BLaER1 (cell line): ENCODE measurements around the gene BCL11B.

ENCODE experiments used
- H3K27ac ChIP-seq: shearing (Covaris generic); formaldehyde crosslinking; 2 replicates; pipeline ENCODE4 v1.8.1; 2022
- H3K27me3 ChIP-seq: shearing (Covaris generic); formaldehyde crosslinking; 2 replicates; pipeline ENCODE4 v1.8.1; 2022
- H3K36me3 ChIP-seq: shearing (Covaris generic); formaldehyde crosslinking; 2 replicates; pipeline ENCODE4 v1.8.1; 2022
- H3K4me1 ChIP-seq: shearing (Covaris generic); formaldehyde crosslinking; 2 replicates; pipeline ENCODE4 v1.8.1; 2022
- H3K4me2 ChIP-seq: shearing (Covaris generic); formaldehyde crosslinking; 2 replicates; pipeline ENCODE4 v1.8.1; 2022
- H3K4me3 ChIP-seq: shearing (Covaris generic); formaldehyde crosslinking; 2 replicates; pipeline ENCODE4 v1.8.1; 2022
- H3K9ac ChIP-seq: shearing (Covaris generic); formaldehyde crosslinking; 2 replicates; pipeline ENCODE4 v1.8.1; 2022
- H3K9me3 ChIP-seq: shearing (Covaris generic); formaldehyde crosslinking; 2 replicates; pipeline ENCODE4 v1.8.1; 2022
- H4K20me1 ChIP-seq: shearing (Covaris generic); formaldehyde crosslinking; 2 replicates; pipeline ENCODE4 v1.8.1; 2022
- Cebpa-rat ChIP-seq: shearing (Covaris generic); IDR thresholded peaks from 2 replicates; pipeline ENCODE4 v1.8.1; 2022

The BCL11B gene

GRCh38 chr14:99242238-99242637 lies 29.8 kb downstream of the BCL11B start:
- Histone ChIP-seq H3K9me3 (no peaks in the 10 kb centered on the region), H3K36me3 (peaks cover 17% of the 10 kb centered on the region; the same call in 1 of the 2 replicates), H3K4me3 (no peak overlapping the region), H4K20me1 (peaks cover 100% of the 10 kb centered on the region), H3K4me2 (peak overlapping the region; percentile 61), H3K9ac (no peak overlapping the region; the same call in 1 of the 2 replicates), H3K27ac (peak overlapping the region; percentile 29; the same call in 1 of the 2 replicates), H3K4me1 (peaks cover 85% of the 10 kb centered on the region), H3K27me3 (peaks cover 27% of the 10 kb centered on the region)
- no peak for TF ChIP-seq Cebpa-rat

DNA sequence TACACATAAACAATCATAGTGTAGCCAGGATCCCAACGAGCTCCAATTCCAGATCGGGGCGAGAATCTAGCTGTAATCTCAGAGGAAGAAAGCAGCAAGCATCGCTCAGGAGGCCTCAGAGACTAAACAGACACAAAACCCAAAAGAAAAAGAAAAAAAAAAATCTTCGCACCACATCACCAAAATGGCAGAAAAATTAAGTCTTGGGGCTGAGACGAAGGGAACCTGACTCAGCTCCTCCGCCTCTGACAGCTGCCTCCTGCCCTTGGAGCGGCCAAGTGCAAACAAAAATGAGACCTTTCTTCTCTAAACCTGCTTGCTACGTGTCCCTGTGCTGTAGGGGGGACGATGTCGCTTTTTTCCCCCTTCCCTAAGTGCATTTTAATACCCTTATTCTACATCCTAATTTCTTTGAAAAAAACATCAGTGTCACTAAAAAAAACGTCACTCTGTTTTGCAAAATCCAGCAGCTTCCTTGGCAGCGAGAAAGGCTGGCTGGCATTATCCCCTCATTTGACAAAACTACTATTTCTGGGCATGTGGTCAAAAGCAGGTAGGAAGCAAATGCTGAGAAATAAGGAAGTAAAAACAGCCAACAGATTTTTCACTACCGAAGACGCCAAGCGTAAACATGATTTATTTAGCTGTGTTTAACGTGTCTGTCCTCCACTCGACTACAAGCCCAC lies 30.5 kb downstream of the BCL11B start:
- peaks cover 17% of the 10 kb centered on the region; the same call in 1 of the 2 replicates for H3K36me3 ChIP-seq
- TF ChIP-seq Cebpa-rat, result no peak
- H3K4me3 ChIP-seq, result no peak overlapping the region
- peak overlapping the region; percentile 61 for H3K4me2 ChIP-seq
- peak overlapping the region; percentile 29; the same call in 1 of the 2 replicates for H3K27ac ChIP-seq
- no peaks in the 10 kb centered on the region for H3K9me3 ChIP-seq
- H3K9ac ChIP-seq, result no peak overlapping the region; the same call in 1 of the 2 replicates
- H3K27me3 ChIP-seq, result peaks cover 19% of the 10 kb centered on the region
- peaks cover 85% of the 10 kb centered on the region for H3K4me1 ChIP-seq
- H4K20me1 ChIP-seq, result peaks cover 100% of the 10 kb centered on the region

DNA sequence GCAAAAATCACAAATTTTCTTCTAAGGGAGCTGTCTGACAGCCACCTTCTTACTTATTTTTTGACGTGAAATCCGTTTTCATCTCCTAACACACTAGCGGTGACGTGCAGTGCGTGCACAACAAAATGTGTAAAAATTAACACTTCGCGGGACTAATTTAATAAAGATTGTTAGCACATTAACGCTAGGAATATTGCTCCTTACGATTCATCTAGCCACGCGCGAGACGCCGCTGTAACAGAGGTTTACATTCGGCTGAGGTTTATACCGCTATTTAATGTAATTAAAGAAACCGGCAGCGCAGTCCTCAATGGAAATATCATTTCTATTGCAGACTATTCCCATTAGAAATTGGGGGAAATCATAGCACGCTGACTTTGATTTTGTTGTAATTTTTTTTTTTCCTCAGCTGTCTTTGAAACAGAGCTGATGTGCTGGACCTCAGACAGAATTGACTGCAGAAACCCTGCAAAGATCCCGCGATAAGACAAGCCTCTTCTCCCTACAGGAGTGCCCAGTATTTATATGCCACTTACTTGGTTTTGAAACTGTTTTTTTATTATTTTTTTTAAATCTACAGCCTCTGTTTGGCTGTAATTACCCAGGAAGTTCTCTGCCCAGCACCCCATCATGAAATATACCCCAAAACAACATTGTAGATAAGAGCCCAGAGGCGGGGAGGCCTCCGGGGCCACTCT lies 31.2 kb downstream of the BCL11B start:
- TF ChIP-seq Cebpa-rat, result no peak
- H3K27ac ChIP-seq, result no peak overlapping the region
- H3K9ac ChIP-seq, result no peak overlapping the region
- no peaks in the 10 kb centered on the region for H3K9me3 ChIP-seq
- H3K27me3 ChIP-seq, result peaks cover 12% of the 10 kb centered on the region
- no peak overlapping the region for H3K4me3 ChIP-seq
- H3K4me1 ChIP-seq, result peaks cover 85% of the 10 kb centered on the region
- peak overlapping the region; percentile 61; the same call in 1 of the 2 replicates for H3K4me2 ChIP-seq
- H4K20me1 ChIP-seq, result peaks cover 100% of the 10 kb centered on the region
- H3K36me3 ChIP-seq, result peaks cover 17% of the 10 kb centered on the region; the same call in 1 of the 2 replicates

GRCh38 chr14:99239661-99240092 lies 32.3 kb downstream of the BCL11B start:
- peaks cover 100% of the 10 kb centered on the region for H4K20me1 ChIP-seq
- no peak overlapping the region for H3K4me3 ChIP-seq
- H3K27ac ChIP-seq, result no peak overlapping the region
- H3K4me2 ChIP-seq, result peak overlapping the region; percentile 52
- no peaks in the 10 kb centered on the region for H3K9me3 ChIP-seq
- H3K9ac ChIP-seq, result no peak overlapping the region
- TF ChIP-seq Cebpa-rat, result no peak
- peaks cover 83% of the 10 kb centered on the region for H3K4me1 ChIP-seq
- H3K27me3 ChIP-seq, result peaks cover 1% of the 10 kb centered on the region; the same call in 1 of the 2 replicates
- H3K36me3 ChIP-seq, result peaks cover 17% of the 10 kb centered on the region; the same call in 1 of the 2 replicates

GRCh38 chr14:99238216-99238615 lies 33.8 kb downstream of the BCL11B start:
- H3K36me3 ChIP-seq, result peaks cover 17% of the 10 kb centered on the region; the same call in 1 of the 2 replicates
- TF ChIP-seq Cebpa-rat, result no peak
- H3K4me3 ChIP-seq, result no peak overlapping the region
- H3K27ac ChIP-seq, result no peak overlapping the region
- H3K27me3 ChIP-seq, result no peaks in the 10 kb centered on the region
- no peak overlapping the region for H3K9ac ChIP-seq
- no peak overlapping the region for H3K4me2 ChIP-seq
- H3K4me1 ChIP-seq, result peaks cover 85% of the 10 kb centered on the region
- no peaks in the 10 kb centered on the region for H3K9me3 ChIP-seq
- peaks cover 100% of the 10 kb centered on the region for H4K20me1 ChIP-seq

DNA sequence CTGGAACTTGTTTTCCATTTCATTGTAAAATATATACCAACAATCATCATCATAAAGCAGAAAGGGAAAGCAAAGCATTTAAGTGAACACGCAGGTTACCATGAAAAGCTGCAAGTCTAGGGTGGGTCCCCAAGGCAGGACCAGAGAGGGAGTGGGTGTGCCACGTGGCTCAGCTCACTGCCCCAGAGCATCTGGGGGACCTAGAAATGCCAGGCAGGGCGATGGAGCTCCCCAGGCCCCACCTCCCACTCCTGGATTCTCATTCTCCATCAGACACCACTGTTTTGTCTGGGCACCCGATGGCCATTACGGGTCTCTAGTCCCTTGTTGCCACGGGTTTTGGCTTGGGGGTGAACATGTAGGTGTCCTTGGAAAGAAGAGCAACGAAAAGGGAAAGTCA lies 34.7 kb downstream of the BCL11B start:
- peaks cover 100% of the 10 kb centered on the region for H4K20me1 ChIP-seq
- peaks cover 85% of the 10 kb centered on the region for H3K4me1 ChIP-seq
- H3K4me2 ChIP-seq, result 0 out of 2 replicates have a peak overlapping the region, but pooled peaks have one; percentile 4
- no peaks in the 10 kb centered on the region for H3K27me3 ChIP-seq
- H3K4me3 ChIP-seq, result no peak overlapping the region
- no peak for TF ChIP-seq Cebpa-rat
- no peaks in the 10 kb centered on the region for H3K9me3 ChIP-seq
- peaks cover 17% of the 10 kb centered on the region; the same call in 1 of the 2 replicates for H3K36me3 ChIP-seq
- no peak overlapping the region for H3K9ac ChIP-seq
- no peak overlapping the region for H3K27ac ChIP-seq

DNA sequence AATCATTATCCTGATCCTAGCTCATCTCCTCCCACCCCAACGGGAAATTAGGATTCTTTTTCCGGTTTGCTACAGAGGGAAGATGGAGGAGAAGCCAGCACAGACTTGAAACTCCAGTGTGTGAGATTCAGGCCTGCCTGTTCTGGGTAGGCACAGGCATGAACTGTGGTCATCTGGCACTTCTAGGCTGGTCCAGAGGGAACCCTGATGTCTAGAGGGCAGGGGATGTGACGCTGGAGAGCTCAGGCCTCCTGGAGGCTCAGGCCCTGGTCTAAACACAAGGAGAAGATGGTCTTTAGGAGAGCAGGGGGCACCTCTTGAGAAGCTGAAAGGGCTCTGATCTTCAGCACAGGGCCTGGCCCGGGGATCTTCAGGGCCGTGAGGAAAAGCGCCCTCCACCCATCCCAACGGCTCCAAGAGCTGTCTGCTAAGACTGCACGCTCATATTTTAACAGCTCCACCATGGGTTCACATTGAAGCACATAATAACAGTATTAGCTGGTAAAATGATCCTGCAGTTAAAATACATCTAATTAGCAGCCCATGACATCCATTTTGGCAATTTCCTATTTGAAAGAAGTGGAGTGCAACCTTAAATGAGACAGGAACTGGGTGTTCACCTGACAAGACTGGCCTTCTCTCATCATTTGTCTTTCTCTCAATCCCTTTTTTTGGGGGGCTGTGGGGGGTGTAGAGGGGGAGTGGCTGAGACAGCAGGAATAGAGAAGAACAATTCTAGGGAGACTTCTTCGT lies 35.4 kb downstream of the BCL11B start:
- Histone ChIP-seq H3K36me3 (peaks cover 17% of the 10 kb centered on the region; the same call in 1 of the 2 replicates), H3K9me3 (no peaks in the 10 kb centered on the region), H3K27ac (no peak overlapping the region), H3K9ac (no peak overlapping the region), H3K27me3 (no peaks in the 10 kb centered on the region), H4K20me1 (peaks cover 100% of the 10 kb centered on the region), H3K4me3 (no peak overlapping the region), H3K4me2 (0 out of 2 replicates have a peak overlapping the region, but pooled peaks have one; percentile 0), H3K4me1 (peaks cover 85% of the 10 kb centered on the region)
- no peak for TF ChIP-seq Cebpa-rat

DNA sequence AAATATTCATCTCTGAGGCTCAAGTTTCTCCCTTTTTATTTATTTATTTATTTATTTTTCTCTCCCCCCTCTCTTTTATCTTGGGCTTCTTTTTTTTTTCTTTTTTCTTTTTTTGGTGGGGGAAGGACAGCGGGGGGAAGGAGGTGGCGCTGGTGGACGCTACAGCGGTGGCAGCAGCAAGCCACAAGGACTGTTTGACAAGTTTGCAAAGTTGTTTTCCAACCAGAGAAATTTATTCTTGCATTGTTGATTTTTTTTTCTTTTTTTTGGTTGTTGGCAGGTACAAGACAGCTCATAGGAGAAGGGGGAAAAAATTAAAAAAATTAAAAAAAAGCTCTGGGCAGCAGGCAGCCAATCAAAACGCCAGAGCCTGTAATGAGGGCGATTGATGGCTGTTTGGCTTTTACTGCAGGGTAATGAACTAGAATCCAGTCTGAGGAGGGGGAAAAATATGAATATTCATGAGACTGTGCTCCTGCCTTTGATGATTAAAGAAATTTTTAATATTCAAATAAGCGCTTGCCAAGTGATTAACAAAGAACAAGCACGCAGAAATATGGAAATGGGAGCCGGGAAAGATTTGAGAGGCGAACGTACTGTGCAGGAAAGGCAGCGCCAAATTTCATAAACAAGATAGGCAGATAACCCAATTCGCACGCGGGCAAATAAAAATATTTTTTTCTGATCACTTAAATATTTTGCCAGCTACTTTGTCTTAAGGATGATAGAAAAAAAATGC lies 36.2 kb downstream of the BCL11B start:
- no peaks in the 10 kb centered on the region for H3K27me3 ChIP-seq

More for the DNA sequence above, 36.2 kb downstream of the BCL11B start:
- 0 out of 2 replicates have a peak overlapping the region, but pooled peaks have one; percentile 0 for H3K4me2 ChIP-seq
- peaks cover 100% of the 10 kb centered on the region for H4K20me1 ChIP-seq
- no peaks in the 10 kb centered on the region for H3K9me3 ChIP-seq
- no peak for TF ChIP-seq Cebpa-rat
- peaks cover 85% of the 10 kb centered on the region for H3K4me1 ChIP-seq
- H3K27ac ChIP-seq, result no peak overlapping the region
- peaks cover 17% of the 10 kb centered on the region; the same call in 1 of the 2 replicates for H3K36me3 ChIP-seq
- no peak overlapping the region for H3K4me3 ChIP-seq
- H3K9ac ChIP-seq, result no peak overlapping the region
